Muscle of leg (tissue), 11 donors: ENCODE measurements around the gene PRIMA1. TPM values are rescaled to one million over a fixed set of nuclear protein-coding genes. Genes with fewer than 3 reads are reported as not detected.

Experiments used
- DNase-seq: peaks from one replicate; pipeline ENCODE4 v3.0.0; 2013
- H3K27ac ChIP-seq: one replicate; pipeline ENCODE4 v1.5.1; 2013; ENCODE audit warnings: mild to moderate bottlenecking, low read length, control low read depth
- H3K27me3 ChIP-seq: one replicate; pipeline ENCODE4 v1.6.1; 2013; ENCODE audit warnings: low read length; ENCODE audit not compliant: control insufficient read depth, insufficient read depth
- H3K36me3 ChIP-seq: one replicate; pipeline ENCODE4 v1.6.1; 2013; ENCODE audit warnings: low read length; ENCODE audit not compliant: control insufficient read depth, insufficient read depth
- H3K4me1 ChIP-seq: one replicate; pipeline ENCODE4 v1.6.1; 2013; ENCODE audit warnings: low read length; ENCODE audit not compliant: control insufficient read depth, insufficient read depth
- H3K4me3 ChIP-seq: one replicate; pipeline ENCODE4 v1.5.1; 2013; ENCODE audit warnings: low read length, control low read depth
- H3K9me3 ChIP-seq: replicated peaks from 2 replicates; pipeline ENCODE4 v1.6.1; 2013; ENCODE audit warnings: low read depth, low read length; ENCODE audit not compliant: control insufficient read depth
- WGBS: methylation state at CpG from one replicate; pipeline ENCODE4 v1.1.5; 2013; ENCODE audit warnings: missing lambda C conversion rate; ENCODE audit not compliant: insufficient coverage; 5-methylcytosine and 5-hydroxymethylcytosine counted together
- polyA plus RNA-seq, 8 donors: library from polyadenylated mRNA; unstranded; fragments of 120-200 nt; gene quantifications; one replicate each; pipeline versions ENCODE4 v1.2.1 to v1.2.3, GENCODE V29; 2013; ENCODE audit warnings: inconsistent platforms in 1 of 8, low replicate concordance in 1 of 8; ENCODE audit not compliant: insufficient read length in 8 of 8, insufficient read depth in 1 of 8
- total RNA-seq: library from RNA; stranded (reverse); fragments of 120-200 nt; gene quantifications from one replicate; pipeline ENCODE4 v1.2.4, GENCODE V29; 2013

The PRIMA1 gene
- total and polyA plus RNA-seq, 9 donors: 0.75 to 4.6 (median 3.2) TPM

DNA sequence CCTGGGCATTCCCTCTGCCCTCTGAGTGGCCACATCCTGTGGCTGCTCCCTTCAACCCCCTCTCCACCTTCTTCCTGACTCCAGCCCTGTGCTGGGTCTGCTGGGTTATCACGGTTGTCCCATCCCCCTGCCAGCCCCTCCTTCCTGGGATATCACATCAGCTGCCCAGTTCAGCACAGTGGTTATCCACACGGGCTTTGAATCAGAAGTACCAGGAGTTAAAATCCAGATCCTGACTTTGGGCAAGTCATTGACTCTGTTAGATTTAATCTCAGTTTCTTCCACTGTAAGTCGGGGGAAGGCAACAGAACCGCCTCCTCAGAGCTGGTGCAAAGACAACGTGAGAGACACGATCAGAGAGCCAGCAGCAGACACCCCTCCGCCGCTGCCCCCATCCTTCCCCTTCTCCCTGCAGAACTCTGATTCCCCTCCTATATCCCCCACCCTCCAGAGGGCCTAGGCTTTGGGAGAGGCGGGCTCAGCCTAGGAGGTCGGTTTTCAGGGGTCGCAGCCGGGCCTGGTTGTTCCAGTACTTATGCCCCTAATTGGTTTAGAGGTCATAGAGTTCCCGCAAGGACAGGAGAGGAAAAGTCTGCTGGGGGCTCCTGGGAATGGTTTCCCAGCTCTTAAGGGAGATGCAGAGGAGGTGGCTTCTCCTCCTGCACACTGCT lies 42.5 kb downstream of the PRIMA1 start:
- Histone ChIP-seq H3K4me3 (no peak overlapping the region), H3K36me3 (no peaks in the 10 kb centered on the region), H3K4me1 (peaks cover 25% of the 10 kb centered on the region), H3K27ac (no peak overlapping the region), H3K27me3 (no peaks in the 10 kb centered on the region), H3K9me3 (no peaks in the 10 kb centered on the region)
- WGBS: 35% methylated on average over 7 of the region's 13 CpGs
- DNase-seq: no peak

DNA sequence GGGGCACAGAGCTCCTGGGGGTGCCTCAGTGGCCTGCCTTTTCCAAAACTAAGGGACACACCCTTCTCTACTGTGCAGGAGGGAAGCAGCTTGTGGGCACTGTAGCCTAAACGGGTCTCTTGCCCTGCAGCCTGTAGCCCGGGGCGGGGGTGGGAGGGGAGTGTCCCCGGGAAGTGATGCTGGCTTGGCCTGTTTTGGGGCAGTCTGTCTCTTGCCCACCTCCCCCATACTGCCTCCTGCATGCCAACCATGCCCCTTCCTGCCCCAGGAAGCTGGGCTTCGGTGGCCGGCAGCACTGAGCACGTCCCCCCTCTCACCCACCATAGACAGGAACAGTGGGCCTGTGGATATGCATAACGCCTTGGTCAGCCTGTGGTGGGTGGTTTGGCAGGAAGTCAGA lies 43.4 kb downstream of the PRIMA1 start:
- Histone ChIP-seq H3K36me3 (no peaks in the 10 kb centered on the region), H3K9me3 (no peaks in the 10 kb centered on the region), H3K4me1 (peaks cover 29% of the 10 kb centered on the region), H3K4me3 (no peak overlapping the region), H3K27me3 (no peaks in the 10 kb centered on the region), H3K27ac (no peak overlapping the region)
- no CpG with 5 or more reads among the region's 8 CpGs for WGBS
- no peak for DNase-seq

DNA sequence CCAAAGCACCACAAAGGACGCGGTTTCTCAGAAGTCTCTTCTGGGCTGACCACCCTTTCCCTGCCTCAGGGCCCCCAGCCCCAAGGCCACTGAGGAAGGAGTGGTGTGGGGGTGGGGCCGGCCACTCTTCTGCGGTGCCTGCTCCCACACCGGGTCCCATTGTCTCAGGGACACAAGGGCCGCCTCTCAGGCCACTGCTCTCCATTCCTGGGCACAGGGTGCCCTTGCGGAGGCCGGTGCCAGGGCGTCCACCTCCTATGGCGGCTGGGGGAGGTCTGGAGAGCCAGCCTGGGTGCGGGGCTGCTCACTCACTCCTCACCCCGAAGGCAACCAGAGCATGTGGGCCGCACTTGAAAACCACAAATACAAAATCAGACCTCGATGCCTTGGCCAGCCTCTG lies 44.1 kb downstream of the PRIMA1 start:
- Histone ChIP-seq H3K9me3 (no peaks in the 10 kb centered on the region), H3K27ac (no peak overlapping the region), H3K4me1 (peaks cover 29% of the 10 kb centered on the region), H3K4me3 (no peak overlapping the region), H3K27me3 (no peaks in the 10 kb centered on the region), H3K36me3 (no peaks in the 10 kb centered on the region)
- 100% methylated on average over 2 of the region's 14 CpGs for WGBS
- no peak for DNase-seq

DNA sequence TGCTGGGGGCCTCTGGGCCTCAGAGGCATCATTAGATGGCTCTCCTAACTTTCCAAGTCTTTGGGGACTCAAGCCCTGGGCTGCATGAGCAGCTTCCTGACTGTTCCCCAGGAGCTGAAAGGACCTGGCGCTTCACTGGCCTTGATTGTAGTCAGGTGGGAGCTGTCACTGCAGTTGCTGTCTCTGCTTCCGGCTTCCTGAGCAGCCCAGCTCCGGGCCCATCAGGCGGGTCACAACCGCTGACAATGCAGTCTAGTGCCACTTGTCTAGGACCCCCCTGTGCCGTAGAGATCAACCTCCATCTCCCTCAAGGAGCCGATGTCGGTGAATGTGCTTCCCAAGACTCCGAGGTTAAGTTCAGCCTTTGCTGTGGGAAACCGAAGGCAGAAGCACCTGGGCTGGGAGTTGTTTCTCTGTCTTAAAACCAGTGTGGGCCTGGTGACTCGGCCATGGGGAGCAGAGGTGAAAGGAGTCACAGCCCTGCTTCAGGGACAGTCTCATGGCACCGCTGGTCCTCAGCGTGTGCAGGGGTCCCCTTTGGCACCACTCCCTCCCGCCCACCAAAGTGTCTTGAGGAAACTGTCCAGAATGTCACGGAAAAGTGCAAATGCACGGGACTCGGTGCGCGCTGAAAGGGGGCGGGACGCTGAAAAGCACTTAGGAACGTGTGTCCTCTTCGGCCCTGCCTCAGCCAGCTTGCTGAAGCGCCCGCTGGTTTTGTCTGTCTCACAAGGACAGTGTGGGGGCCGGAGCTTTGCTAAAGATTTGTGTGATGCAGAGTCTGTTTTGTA lies 44.8 kb downstream of the PRIMA1 start:
- Histone ChIP-seq H3K4me3 (no peak overlapping the region), H3K27ac (no peak overlapping the region), H3K36me3 (no peaks in the 10 kb centered on the region), H3K4me1 (peaks cover 29% of the 10 kb centered on the region), H3K27me3 (no peaks in the 10 kb centered on the region), H3K9me3 (no peaks in the 10 kb centered on the region)
- 85% methylated on average over 25 of the region's 26 CpGs for WGBS
- no peak for DNase-seq

DNA sequence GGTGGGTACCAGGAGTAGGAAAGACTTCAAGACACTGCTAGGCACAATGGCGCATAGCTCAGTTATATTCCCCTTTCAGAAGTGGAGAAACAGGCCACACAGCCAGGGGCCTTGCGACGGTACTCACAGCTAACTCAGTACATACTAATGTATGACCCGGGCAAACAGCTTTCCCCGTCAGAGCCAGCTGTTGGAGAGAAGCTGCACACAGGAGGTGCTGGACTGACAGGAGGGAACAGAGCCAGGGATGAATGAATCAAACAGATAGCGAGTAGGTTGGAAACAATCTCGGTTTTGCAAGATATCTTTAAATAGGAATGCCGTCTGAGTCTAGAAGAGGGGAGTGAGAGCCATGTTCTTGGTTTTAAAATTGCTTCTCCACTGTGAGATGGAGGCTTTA lies 45.5 kb downstream of the PRIMA1 start:
- H3K27ac ChIP-seq: peak overlapping the region; percentile 32
- 70% methylated on average over 3 of the region's 8 CpGs for WGBS
- no peaks in the 10 kb centered on the region for H3K27me3 ChIP-seq
- peaks cover 29% of the 10 kb centered on the region for H3K4me1 ChIP-seq
- no peak overlapping the region for H3K4me3 ChIP-seq
- H3K36me3 ChIP-seq: no peaks in the 10 kb centered on the region
- H3K9me3 ChIP-seq: no peaks in the 10 kb centered on the region
- peak; percentile 51 for DNase-seq

DNA sequence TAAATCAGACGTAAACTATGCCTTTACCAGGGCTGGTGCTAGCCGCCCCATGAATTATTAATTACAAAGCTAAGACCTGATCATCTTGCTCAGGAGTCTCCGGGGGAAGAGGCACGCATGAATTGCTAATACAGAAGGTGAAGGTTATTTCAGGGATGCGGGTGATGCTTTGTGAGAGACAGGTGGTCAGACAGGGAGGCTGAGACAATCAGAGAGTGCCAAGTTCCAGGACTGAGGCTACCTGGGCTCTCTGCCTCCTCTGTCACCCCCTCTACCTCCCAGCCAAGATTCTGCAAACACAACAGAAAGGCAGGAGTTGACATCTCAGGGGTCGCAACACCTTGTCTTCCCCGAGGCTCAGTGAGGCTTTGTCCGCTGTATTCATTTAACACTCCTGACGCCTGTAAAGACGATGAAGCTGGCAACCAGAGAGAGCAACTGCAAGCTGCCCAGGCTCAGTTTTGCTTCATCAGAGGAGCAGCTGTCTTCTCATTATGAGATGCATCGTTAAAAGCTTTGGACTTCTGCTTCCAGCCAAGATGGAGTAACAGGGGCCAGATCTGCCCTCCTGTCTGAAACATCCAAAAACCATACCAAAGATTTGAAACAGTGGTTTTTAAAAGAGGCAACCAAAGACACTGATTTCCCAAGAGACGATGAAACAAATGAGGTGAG lies 46.6 kb downstream of the PRIMA1 start:
- Histone ChIP-seq H3K36me3 (no peaks in the 10 kb centered on the region), H3K27ac (peak overlapping the region; percentile 32), H3K9me3 (no peaks in the 10 kb centered on the region), H3K4me1 (peaks cover 29% of the 10 kb centered on the region), H3K4me3 (no peak overlapping the region), H3K27me3 (no peaks in the 10 kb centered on the region)
- WGBS: 58% methylated on average over 9 of the region's 12 CpGs
- DNase-seq: peak; percentile 74

DNA sequence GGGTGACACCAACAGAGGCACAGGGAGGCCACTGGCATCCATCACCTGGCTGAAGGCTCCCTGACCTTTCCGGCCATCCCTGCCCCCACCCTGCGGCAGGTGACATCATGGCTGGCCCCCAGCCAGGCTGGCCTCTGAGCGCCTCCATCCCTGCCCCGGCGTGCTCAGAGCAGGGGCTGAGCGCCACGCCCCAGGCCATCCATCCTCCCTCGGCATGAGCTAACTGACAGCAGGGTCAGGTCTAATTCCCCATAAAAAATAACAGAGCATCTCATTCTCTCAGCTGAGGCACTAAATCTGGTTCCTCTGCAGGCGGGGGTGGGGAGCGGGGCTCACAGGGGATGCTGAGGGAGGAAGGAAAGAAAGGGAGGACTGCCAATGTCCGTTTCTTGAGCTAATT lies 50.7 kb downstream of the PRIMA1 start:
- WGBS: 69% methylated on average over 6 of the region's 11 CpGs
- Histone ChIP-seq H3K9me3 (no peaks in the 10 kb centered on the region), H3K36me3 (no peaks in the 10 kb centered on the region), H3K27me3 (no peaks in the 10 kb centered on the region), H3K4me3 (no peak overlapping the region), H3K27ac (no peak overlapping the region), H3K4me1 (peaks cover 39% of the 10 kb centered on the region)
- no peak for DNase-seq

DNA sequence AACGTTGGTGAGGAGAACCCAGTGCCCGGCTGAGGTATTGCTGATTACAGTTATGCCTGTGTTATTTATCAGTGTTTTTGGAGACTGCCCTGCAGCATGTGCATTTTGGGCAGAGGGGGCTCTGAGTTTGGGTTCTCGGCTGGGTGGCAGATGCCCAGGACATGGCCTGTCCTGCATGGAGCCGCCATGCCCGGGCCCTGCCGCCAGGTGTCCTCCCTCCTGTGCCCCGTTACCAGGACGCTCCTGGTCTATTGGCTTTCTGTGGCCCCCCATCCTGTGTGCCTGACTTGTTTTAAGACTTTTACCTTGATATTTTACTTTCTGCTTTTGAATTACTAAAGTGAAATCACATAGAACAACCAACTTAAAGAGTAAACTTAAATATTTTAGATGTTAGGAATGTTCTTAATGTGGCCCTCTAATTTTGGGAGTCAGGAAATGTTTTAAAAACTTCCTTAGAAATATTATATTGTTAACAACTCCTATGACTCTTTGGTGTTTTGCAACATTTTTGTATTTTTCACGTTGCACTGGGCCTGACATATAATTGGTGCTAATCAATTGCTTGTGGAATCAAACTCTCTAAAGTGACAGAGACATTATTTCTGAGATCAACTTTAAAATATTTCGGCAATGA lies 51.8 kb downstream of the PRIMA1 start:
- H3K36me3 ChIP-seq: no peaks in the 10 kb centered on the region
- DNase-seq: no peak
- H3K27me3 ChIP-seq: peaks cover 2% of the 10 kb centered on the region
- WGBS: 74% methylated on average over 4 of the region's 10 CpGs
- H3K27ac ChIP-seq: no peak overlapping the region
- no peaks in the 10 kb centered on the region for H3K9me3 ChIP-seq
- H3K4me3 ChIP-seq: no peak overlapping the region
- peaks cover 30% of the 10 kb centered on the region for H3K4me1 ChIP-seq

DNA sequence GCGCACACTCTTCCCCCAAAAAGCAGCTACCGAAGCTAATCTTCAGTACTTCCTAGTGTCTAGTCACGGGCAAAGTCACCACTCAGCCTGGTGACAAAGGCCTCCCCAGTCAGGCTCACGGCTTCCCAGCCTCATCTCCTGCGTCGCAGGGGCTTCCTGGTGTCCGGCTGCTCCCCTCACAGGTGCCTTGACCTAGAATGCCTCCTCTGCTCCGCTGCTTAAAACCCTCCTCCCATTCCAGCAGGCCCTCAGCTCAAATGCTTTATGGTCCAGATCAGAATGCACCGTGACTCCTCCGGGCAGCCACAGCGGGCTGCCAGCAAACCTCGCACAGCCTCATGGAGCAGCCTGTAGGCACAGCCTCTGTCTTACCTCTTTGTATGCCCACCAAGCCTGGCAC lies 53.1 kb downstream of the PRIMA1 start:
- Histone ChIP-seq H3K4me1 (peaks cover 22% of the 10 kb centered on the region), H3K36me3 (no peaks in the 10 kb centered on the region), H3K4me3 (no peak overlapping the region), H3K27me3 (peaks cover 2% of the 10 kb centered on the region), H3K27ac (no peak overlapping the region), H3K9me3 (no peaks in the 10 kb centered on the region)
- no peak for DNase-seq
- WGBS: 71% methylated on average over 12 of the region's 12 CpGs
